ENCODE data around the gene CEP120. TPM values are rescaled to one million over a fixed set of nuclear protein-coding genes. Genes with fewer than 3 reads are reported as not detected.
"Not testable (repeated sequence)": the region's sequence is repeated elsewhere in the genome, so short reads cannot be mapped to it uniquely, and the experiment has no call there.

CEP120 gene
- polyA plus RNA-seq, 4 donors, result 4.1 to 12.6 (median 5.1) TPM

GRCh38 chr5:123434796-123435195 is 11.6 kb upstream of the CEP120 start:
- 83 to 92% (median 92%) methylated on average over 1 of the region's 1 CpG for WGBS, 3 donors
- Histone ChIP-seq H3K9me3 (ENCODE audit: control insufficient read depth in 2 of 2, insufficient read depth in 1 of 2, low read depth in 1 of 2, low read length in 1 of 2) (no peaks in the 10 kb centered on the region), H3K4me3 (ENCODE audit: low read depth in 1 of 3, low read length in 3 of 3) (no peak overlapping the region), H3K4me1 (ENCODE audit: control insufficient read depth in 3 of 3, insufficient read depth in 2 of 3, low read depth in 1 of 3, low read length in 2 of 3) (no peaks in the 10 kb centered on the region), H3K27ac (ENCODE audit: low read depth in 1 of 3, low read length in 2 of 3) (no peak overlapping the region), H3K36me3 (ENCODE audit: control insufficient read depth in 3 of 3, insufficient read depth in 2 of 3, low read depth in 1 of 3, low read length in 3 of 3) (no peaks in the 10 kb centered on the region), H3K27me3 (ENCODE audit: control insufficient read depth in 3 of 3, insufficient read depth in 3 of 3, low read length in 3 of 3) (no peaks in the 10 kb centered on the region)
- FAIRE-seq (no peak), DNase-seq (no peak)

GRCh38 chr5:123433596-123433995 is 10.4 kb upstream of the CEP120 start:
- Histone ChIP-seq H3K4me3 (ENCODE audit: low read depth in 1 of 3, low read length in 3 of 3) (no peak overlapping the region), H3K27me3 (ENCODE audit: control insufficient read depth in 3 of 3, insufficient read depth in 3 of 3, low read length in 3 of 3) (no peaks in the 10 kb centered on the region), H3K9me3 (ENCODE audit: control insufficient read depth in 2 of 2, insufficient read depth in 1 of 2, low read depth in 1 of 2, low read length in 1 of 2) (no peaks in the 10 kb centered on the region), H3K4me1 (ENCODE audit: control insufficient read depth in 3 of 3, insufficient read depth in 2 of 3, low read depth in 1 of 3, low read length in 2 of 3) (peaks cover 0 to 8% (median 0%) of the 10 kb centered on the region in 3 donors), H3K27ac (ENCODE audit: low read depth in 1 of 3, low read length in 2 of 3) (no peak overlapping the region), H3K36me3 (ENCODE audit: control insufficient read depth in 3 of 3, insufficient read depth in 2 of 3, low read depth in 1 of 3, low read length in 3 of 3) (no peaks in the 10 kb centered on the region)
- no peak for DNase-seq
- 87 to 94% (median 87%) methylated on average over 2 of the region's 2 CpGs for WGBS, 3 donors
- no peak for FAIRE-seq

GRCh38 chr5:123430441-123430840 is 7.2 kb upstream of the CEP120 start:
- not testable (repeated sequence) for FAIRE-seq; H3K27me3 ChIP-seq (ENCODE audit: control insufficient read depth in 3 of 3, insufficient read depth in 3 of 3, low read length in 3 of 3); DNase-seq; H3K4me3 ChIP-seq (ENCODE audit: low read depth in 1 of 3, low read length in 3 of 3); H3K4me1 ChIP-seq (ENCODE audit: control insufficient read depth in 3 of 3, insufficient read depth in 2 of 3, low read depth in 1 of 3, low read length in 2 of 3); H3K36me3 ChIP-seq (ENCODE audit: control insufficient read depth in 3 of 3, insufficient read depth in 2 of 3, low read depth in 1 of 3, low read length in 3 of 3); H3K27ac ChIP-seq (ENCODE audit: low read depth in 1 of 3, low read length in 2 of 3); H3K9me3 ChIP-seq (ENCODE audit: control insufficient read depth in 2 of 2, insufficient read depth in 1 of 2, low read depth in 1 of 2, low read length in 1 of 2)
- 92 to 98% (median 93%) methylated on average over 23 to 32 of the region's 32 CpGs for WGBS, 3 donors

GRCh38 chr5:123429993-123430392 is 6.8 kb upstream of the CEP120 start:
- Histone ChIP-seq H3K9me3 (ENCODE audit: control insufficient read depth in 2 of 2, insufficient read depth in 1 of 2, low read depth in 1 of 2, low read length in 1 of 2) (no peaks in the 10 kb centered on the region), H3K27me3 (ENCODE audit: control insufficient read depth in 3 of 3, insufficient read depth in 3 of 3, low read length in 3 of 3) (no peaks in the 10 kb centered on the region), H3K4me1 (ENCODE audit: control insufficient read depth in 3 of 3, insufficient read depth in 2 of 3, low read depth in 1 of 3, low read length in 2 of 3) (peaks cover 0 to 8% (median 0%) of the 10 kb centered on the region in 3 donors), H3K4me3 (ENCODE audit: low read depth in 1 of 3, low read length in 3 of 3) (no peak overlapping the region), H3K27ac (ENCODE audit: low read depth in 1 of 3, low read length in 2 of 3) (no peak overlapping the region), H3K36me3 (ENCODE audit: control insufficient read depth in 3 of 3, insufficient read depth in 2 of 3, low read depth in 1 of 3, low read length in 3 of 3) (no peaks in the 10 kb centered on the region)
- DNase-seq, result peak in 1 of 2 donors; percentile 35
- no peak for FAIRE-seq
- 81 to 85% (median 83%) methylated on average over 2 of the region's 2 CpGs for WGBS, 3 donors

GRCh38 chr5:123429221-123429954 is 6.2 kb upstream of the CEP120 start:
- no peaks in the 10 kb centered on the region for H3K36me3 ChIP-seq (ENCODE audit: control insufficient read depth in 3 of 3, insufficient read depth in 2 of 3, low read depth in 1 of 3, low read length in 3 of 3)
- H3K27me3 ChIP-seq (ENCODE audit: control insufficient read depth in 3 of 3, insufficient read depth in 3 of 3, low read length in 3 of 3), result no peaks in the 10 kb centered on the region
- no peak for DNase-seq
- 72 to 91% (median 75%) methylated on average over 3 of the region's 3 CpGs for WGBS, 3 donors
- FAIRE-seq, result no peak
- H3K27ac ChIP-seq (ENCODE audit: low read depth in 1 of 3, low read length in 2 of 3), result no peak overlapping the region
- no peaks in the 10 kb centered on the region for H3K9me3 ChIP-seq (ENCODE audit: control insufficient read depth in 2 of 2, insufficient read depth in 1 of 2, low read depth in 1 of 2, low read length in 1 of 2)
- H3K4me1 ChIP-seq (ENCODE audit: control insufficient read depth in 3 of 3, insufficient read depth in 2 of 3, low read depth in 1 of 3, low read length in 2 of 3), result peaks cover 0 to 8% (median 0%) of the 10 kb centered on the region in 3 donors
- H3K4me3 ChIP-seq (ENCODE audit: low read depth in 1 of 3, low read length in 3 of 3), result no peak overlapping the region

GRCh38 chr5:123428521-123429220 is 5.5 kb upstream of the CEP120 start:
- Histone ChIP-seq H3K36me3 (ENCODE audit: control insufficient read depth in 3 of 3, insufficient read depth in 2 of 3, low read depth in 1 of 3, low read length in 3 of 3) (no peaks in the 10 kb centered on the region), H3K4me1 (ENCODE audit: control insufficient read depth in 3 of 3, insufficient read depth in 2 of 3, low read depth in 1 of 3, low read length in 2 of 3) (peaks cover 0 to 8% (median 0%) of the 10 kb centered on the region in 3 donors), H3K27me3 (ENCODE audit: control insufficient read depth in 3 of 3, insufficient read depth in 3 of 3, low read length in 3 of 3) (no peaks in the 10 kb centered on the region), H3K4me3 (ENCODE audit: low read depth in 1 of 3, low read length in 3 of 3) (no peak overlapping the region), H3K27ac (ENCODE audit: low read depth in 1 of 3, low read length in 2 of 3) (peak overlapping the region in 1 of 3 donors; percentile 27), H3K9me3 (ENCODE audit: control insufficient read depth in 2 of 2, insufficient read depth in 1 of 2, low read depth in 1 of 2, low read length in 1 of 2) (no peaks in the 10 kb centered on the region)
- 33 to 77% (median 60%) methylated on average over 3 of the region's 3 CpGs for WGBS, 3 donors
- DNase-seq, result peak; percentile 14 to 88
- FAIRE-seq, result no peak

GRCh38 chr5:123427281-123427680 is 4.1 kb upstream of the CEP120 start:
- peaks cover 0 to 9% (median 0%) of the 10 kb centered on the region in 3 donors for H3K4me1 ChIP-seq (ENCODE audit: control insufficient read depth in 3 of 3, insufficient read depth in 2 of 3, low read depth in 1 of 3, low read length in 2 of 3)

GRCh38 chr5:123425431-123425830 is 2.2 kb upstream of the CEP120 start:
- no peak for FAIRE-seq
- Histone ChIP-seq H3K4me3 (ENCODE audit: low read depth in 1 of 3, low read length in 3 of 3) (no peak overlapping the region), H3K27ac (ENCODE audit: low read depth in 1 of 3, low read length in 2 of 3) (no peak overlapping the region), H3K27me3 (ENCODE audit: control insufficient read depth in 3 of 3, insufficient read depth in 3 of 3, low read length in 3 of 3) (no peaks in the 10 kb centered on the region), H3K9me3 (ENCODE audit: control insufficient read depth in 2 of 2, insufficient read depth in 1 of 2, low read depth in 1 of 2, low read length in 1 of 2) (no peaks in the 10 kb centered on the region), H3K36me3 (ENCODE audit: control insufficient read depth in 3 of 3, insufficient read depth in 2 of 3, low read depth in 1 of 3, low read length in 3 of 3) (no peaks in the 10 kb centered on the region), H3K4me1 (ENCODE audit: control insufficient read depth in 3 of 3, insufficient read depth in 2 of 3, low read depth in 1 of 3, low read length in 2 of 3) (peaks cover 3 to 18% (median 11%) of the 10 kb centered on the region in 3 donors)
- WGBS, 3 donors, result 83 to 90% (median 87%) methylated on average over 4 of the region's 4 CpGs
- no peak for DNase-seq

More at GRCh38 chr5:123427281-123427680, 4.1 kb upstream of the CEP120 start:
- no peak overlapping the region for H3K27ac ChIP-seq (ENCODE audit: low read depth in 1 of 3, low read length in 2 of 3)
- H3K36me3 ChIP-seq (ENCODE audit: control insufficient read depth in 3 of 3, insufficient read depth in 2 of 3, low read depth in 1 of 3, low read length in 3 of 3), result no peaks in the 10 kb centered on the region
- H3K27me3 ChIP-seq (ENCODE audit: control insufficient read depth in 3 of 3, insufficient read depth in 3 of 3, low read length in 3 of 3), result no peaks in the 10 kb centered on the region
- no peak for FAIRE-seq
- no peaks in the 10 kb centered on the region for H3K9me3 ChIP-seq (ENCODE audit: control insufficient read depth in 2 of 2, insufficient read depth in 1 of 2, low read depth in 1 of 2, low read length in 1 of 2)
- WGBS, 3 donors, result 82 to 90% (median 87%) methylated on average over 2 of the region's 2 CpGs
- no peak overlapping the region for H3K4me3 ChIP-seq (ENCODE audit: low read depth in 1 of 3, low read length in 3 of 3)
- no peak for DNase-seq
